ENCODE data around the gene REEP6.
"Not testable (repeated sequence)": the region's sequence is repeated elsewhere in the genome, so short reads cannot be mapped to it uniquely, and the experiment has no call there.

Gene REEP6

DNA sequence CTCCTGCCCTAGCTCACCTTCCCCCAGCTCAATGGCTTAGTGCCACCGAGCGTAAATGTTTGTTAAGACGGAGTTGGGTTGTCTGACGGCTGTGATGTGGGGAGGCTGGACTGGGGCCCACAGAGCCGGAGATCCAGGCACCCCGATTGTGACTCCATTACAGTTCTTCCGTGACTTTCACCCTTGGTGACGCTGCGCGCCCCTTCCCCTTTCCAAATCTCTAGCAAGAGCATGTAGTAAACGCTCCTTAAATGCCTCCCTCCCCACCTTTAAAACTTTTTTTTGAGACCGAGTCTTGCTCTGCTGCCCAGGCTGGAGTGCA lies 829 bp downstream of the REEP6 start:
- DNase-seq = no peak

DNA sequence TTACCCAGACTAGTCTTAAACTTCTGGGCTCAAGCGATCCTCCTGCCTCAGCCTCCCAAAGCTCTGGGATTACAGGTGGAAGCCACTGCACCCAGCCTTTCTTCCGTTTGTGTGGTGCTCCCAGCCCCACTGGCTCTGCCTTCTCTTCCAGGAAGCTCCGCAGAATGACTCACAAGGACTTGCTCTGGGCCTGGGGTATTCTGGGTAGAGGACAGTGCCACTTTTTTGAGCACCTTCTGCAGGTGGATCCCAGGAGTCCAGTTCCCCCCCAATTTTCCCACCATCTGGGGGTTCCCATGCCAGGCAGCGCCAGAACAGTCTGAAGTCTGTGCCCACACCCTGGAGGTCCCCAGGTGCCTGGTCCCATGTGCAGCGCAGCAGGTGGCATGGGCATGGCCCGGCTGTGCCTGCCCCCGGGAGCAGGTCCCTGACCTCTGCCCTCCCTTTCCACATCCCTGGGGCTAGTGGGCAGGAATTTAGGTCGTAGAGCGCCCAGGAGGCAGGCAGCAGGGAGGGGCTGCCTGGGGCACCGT lies 1.6 kb downstream of the REEP6 start:
- DNase-seq = no peak

DNA sequence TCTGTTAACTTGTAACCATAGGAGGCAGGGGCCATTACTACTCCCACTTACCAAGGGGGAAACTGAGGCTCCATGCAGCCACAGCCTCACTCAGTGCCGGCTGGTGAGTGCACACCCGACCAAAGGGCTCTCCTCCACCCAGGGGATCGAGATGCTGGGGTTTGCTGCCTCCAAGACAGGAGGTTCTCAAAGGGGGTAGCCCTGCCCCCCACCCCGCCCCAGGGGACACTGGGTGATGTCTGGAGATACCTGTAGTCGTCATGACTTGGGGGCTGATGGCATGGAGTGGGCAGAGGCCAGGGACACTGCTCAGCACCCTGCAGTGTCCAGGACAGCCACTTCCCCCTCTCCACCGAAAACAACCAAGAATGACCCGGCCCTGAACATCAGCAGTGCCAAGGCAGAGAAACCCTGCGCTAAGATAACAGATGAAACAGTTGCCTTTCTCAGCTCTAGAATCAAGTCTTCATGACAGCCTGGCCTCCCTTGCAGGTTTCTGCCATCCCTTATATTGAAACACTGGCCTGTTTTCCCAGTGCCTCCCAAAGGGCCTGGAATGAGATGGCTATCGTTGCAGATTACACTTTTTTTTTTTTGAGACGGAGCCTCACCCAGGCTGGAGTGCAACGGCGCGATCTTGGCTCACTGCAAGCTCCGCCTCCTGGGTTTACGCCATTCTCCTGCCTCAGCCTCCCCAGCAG lies 3.3 kb downstream of the REEP6 start:
- DNase-seq = no peak

DNA sequence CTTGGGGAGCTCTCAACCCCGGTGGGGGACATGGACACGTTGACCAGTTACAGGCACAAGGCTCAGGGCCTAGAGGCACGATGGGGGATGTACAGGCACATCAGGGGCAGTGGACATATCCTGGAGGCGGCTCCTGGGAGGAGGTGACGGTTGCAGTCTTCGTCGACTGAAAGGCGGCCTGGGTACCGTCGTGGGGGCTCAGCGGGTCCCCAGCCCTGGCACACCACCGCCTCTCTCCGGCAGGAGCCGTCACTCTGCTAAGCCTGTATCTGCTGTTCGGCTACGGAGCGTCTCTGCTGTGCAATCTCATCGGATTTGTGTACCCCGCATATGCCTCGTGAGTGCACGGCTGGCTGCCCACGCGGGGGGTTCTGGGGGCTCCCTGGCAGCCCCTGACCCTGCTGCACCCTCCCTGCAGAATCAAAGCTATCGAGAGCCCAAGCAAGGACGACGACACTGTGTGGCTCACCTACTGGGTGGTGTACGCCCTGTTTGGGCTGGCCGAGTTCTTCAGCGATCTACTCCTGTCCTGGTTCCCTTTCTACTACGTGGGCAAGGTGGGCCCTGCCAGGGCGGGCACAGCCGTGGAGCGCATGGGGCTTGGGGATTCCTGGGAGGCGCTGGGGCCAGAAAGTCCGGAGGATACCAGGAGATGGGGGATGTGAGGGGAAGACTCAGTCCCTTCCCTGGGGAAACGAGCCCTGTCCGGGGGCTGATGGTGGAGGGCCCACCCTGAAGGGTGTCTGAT lies 4.2 kb downstream of the REEP6 start:
- no peak for DNase-seq

GRCh38 chr19:1495799-1496713 lies 5.1 kb downstream of the REEP6 start:
- no peak for DNase-seq

- no peak for DNase-seq
These were observed 6.0 kb downstream of the REEP6 start for GRCh38 chr19:1496714-1497577.

DNA sequence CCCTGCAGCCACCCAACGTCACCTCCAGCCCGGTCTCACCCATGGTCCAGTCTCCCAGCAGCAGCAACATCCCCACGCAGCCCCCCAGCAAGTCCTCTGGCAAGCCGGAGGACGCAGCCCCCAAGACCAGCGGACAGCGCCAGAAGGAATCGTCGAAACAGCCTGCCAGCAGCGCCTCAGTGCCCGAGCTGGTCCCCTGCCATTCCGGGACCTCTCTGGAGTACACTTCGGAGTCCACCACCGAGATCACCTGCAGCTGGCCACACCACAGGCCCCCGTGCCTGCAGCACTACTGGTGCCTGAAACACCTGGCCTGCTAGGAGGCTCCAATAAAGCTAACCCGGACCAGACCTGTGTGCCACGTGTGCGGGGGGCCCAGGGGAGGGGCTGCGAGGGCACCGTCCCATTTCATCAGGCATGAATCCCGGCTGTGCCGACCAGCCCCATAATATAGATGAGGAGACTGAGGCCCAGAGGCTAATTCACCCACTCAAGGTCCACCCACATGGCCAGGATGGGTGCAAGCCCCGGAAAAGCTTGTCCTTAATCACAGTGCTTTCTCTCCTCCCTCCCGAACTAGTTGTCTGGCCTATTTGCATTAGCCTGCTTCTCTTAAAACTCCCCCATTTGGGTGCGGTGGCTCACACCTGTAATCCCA lies 6.7 kb downstream of the REEP6 start:
- DNase-seq = no peak

- not testable (repeated sequence) for DNase-seq
These were observed 8.2 kb downstream of the REEP6 start for GRCh38 chr19:1499231-1499630.

DNA sequence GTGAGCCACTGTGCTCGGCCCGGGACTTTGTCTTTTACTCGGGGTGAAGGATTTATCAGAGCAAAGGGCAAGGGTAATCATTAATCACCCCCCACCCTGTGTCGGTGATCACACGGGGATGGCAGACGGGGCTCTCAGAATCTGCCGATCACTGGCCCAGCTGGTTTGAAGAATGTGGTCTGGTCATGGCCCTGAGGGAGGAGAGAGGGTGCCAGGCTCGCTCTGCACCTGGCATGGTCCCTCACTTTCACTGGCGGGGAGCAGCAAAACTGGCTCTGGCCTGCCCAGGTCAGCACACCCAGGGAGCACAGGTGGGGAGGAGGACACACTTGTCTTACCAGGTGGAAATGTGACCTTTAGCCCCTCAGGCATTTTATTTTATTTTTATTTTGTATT lies 10.2 kb downstream of the REEP6 start:
- DNase-seq = no peak

DNA sequence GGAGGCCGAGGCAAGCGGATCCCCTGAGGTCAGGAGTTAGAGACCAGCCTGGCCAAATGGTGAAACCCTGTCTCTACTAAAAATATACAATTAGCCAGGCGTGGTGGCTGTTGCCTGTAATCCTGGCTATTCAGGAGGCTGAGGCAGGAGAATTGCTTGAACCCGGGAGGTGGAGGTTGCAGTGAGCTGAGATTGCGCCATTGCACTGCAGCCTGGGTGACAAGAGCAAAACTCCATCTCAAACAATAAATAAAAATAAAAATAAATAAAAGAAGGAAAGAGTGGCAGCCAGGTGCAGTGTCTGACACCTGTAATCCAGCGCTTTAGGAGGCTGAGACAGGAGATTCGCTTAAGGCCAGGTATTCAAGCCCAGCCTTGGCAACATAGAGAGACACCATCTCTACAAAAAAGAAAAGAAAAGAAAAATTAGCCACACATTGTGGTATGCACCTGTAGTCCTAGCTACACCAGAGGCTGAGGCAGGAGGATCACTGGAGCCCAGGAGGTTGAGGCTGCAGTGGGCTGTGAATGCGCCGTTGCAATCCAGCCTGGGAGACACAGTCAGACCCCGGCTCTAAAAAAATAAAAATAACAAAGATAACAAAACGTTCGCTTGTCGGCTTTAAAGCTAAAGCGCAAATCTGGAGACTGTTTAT lies 11.6 kb downstream of the REEP6 start:
- DNase-seq = no peak

DNA sequence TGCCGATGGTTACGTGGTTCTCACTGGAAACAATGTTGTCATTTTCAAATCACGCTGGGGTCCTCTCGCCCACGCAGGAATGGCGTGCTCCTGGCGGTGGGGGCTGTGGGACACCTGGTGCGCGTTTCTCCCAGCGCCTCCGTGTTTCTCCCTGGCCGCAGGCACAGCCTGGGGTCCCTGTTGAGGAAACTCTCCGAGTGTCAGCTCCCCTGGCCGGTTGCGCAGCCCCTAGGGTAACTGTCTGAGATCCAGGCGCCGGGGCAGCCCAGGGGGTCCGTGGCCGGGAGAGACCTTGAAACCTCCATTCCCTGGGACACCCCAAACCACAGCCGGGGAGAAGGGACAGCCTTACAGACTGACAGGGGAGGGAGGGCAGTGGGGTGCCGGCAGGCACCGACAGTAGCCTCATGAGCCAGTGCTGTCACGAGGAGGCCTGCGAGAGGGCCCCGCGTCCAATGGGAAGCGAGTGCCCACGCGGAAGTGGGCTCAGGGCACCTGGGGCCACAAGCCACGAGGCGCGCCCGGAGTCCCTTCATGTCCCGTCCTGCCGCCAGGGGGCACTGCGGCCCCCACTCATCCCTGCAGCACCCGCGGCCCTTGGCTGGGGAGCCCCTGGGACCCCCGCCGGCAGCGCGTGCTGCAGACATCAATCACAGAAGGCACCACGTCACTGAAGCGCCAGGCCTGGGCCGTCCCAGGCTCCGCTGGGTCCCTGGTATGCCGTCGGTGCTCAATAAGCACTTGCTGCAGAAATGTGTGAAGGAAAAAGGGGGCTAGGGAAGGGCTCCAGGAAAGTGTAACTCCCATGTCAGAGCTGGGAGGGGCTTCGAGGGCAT lies 12.3 kb downstream of the REEP6 start:
- DNase-seq = peak; percentile 28

GRCh38 chr19:1503925-1504773 lies 13.2 kb downstream of the REEP6 start:
- DNase-seq = no peak

DNA sequence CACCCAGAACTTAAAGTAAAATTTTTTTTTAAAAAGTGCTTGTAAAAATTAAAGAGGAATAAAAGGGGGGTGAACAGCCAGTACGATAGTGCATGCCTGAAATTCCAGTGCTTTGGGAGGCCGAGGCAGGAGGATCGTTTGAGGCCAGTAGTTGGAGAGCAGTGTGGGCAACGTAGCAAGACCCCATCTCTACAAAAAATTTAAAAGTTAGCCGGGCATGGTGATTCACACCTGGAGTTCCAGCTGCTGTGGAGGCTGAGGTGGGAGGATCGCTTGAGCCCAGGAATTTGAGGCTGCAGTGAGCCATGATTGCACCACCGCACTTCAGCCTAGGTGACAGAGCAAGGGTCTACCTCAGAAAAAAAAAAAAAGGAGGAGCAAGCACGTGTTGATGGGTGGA lies 14.0 kb downstream of the REEP6 start:
- no peak for DNase-seq

DNA sequence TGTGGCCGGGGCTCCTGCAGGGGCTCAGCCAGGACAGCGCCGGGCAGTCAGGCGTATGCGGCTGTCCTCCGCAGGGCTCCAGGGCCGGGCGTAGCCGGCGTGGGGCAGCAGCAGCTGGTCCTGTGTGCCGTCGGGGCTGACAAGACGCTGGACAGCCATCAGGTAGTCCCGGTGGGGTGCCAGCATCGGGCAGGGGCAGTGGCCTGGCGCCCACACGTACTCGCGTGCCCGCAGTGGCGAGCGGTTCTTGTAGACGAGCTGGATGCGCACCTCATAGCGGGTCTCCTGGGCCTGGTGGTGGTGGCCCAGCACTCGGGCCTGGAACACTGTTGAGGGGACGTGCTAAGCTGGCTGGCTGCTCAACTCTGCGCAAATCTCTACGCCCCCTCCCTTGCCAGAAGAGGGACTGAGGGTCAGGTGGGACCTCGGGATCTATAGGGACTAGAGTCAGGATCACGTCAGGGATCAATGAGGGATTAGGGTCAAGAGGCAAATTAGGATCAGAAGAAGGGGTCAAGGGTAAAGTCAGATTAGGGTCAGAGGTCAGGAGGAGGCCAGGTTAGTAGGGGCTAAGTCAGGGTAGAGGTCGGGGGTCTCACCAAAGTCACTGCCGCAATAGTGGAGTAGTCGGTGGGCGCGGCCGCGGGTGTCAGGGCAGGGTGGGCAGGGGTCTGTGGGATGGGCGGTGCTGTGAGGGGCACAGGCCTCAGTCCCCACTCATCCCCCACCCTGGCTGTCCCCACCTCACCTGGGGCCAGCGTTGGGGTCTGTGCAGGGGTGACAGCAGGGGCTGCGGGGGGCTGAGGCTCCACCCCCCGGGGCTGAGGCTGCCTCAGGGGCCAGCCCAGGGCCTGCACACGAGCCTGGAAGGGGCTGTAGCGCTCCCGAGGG lies 15.3 kb downstream of the REEP6 start:
- no peak for DNase-seq

- DNase-seq = no peak
These were observed 16.2 kb downstream of the REEP6 start for GRCh38 chr19:1507192-1507660.

DNA sequence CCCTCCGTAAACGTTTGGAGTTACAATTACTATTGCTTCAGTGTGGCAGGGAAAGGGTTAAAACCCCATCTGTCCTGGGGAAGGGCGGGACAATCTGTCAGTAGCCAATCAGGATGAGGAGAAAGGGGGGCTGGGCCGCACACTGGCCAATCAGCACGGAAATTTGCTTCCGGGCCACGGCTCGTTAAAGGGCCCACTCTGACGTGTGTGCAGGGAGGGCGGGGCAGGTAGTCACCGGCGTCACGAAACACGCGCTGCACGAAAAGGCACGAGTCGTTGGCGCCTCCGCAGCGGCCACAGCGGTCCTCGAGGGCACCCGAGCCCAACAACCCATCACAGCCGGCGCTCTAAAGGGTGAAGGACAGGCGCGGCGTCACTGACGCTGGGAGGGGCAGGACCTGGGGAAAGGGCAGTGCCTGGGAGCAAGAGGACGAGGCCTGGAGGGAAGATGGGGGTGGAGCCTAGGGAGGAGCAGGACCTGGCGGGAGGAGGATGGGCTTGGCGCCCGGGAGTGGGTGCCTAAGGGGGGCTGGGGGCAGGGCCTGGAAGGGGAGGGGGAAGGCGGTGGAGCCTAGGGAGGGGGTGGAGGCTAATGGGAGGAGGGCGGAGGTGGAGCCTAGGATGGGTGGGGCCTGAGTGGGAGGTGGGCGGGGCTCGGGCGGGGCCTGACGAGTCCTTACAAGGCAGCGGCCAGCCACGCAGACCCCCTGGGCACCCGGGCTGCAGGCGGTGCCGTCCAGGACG lies 17.0 kb downstream of the REEP6 start:
- peak; percentile 96 for DNase-seq

- DNase-seq = no peak
These were observed 17.5 kb downstream of the REEP6 start for GRCh38 chr19:1508507-1508856.

Data from fibroblast of skin of right biceps (primary cell).